Kidney capillary endothelial cell (primary cell): ENCODE measurements around the gene SYT11.
"Not testable (repeated sequence)": the region's sequence is repeated elsewhere in the genome, so short reads cannot be mapped to it uniquely, and the experiment has no call there.

Source experiments
- DNase-seq: peaks from one replicate; pipeline ENCODE4 v3.0.0-alpha.2; 2018; ENCODE audit warnings: low spot score

The SYT11 gene

DNA sequence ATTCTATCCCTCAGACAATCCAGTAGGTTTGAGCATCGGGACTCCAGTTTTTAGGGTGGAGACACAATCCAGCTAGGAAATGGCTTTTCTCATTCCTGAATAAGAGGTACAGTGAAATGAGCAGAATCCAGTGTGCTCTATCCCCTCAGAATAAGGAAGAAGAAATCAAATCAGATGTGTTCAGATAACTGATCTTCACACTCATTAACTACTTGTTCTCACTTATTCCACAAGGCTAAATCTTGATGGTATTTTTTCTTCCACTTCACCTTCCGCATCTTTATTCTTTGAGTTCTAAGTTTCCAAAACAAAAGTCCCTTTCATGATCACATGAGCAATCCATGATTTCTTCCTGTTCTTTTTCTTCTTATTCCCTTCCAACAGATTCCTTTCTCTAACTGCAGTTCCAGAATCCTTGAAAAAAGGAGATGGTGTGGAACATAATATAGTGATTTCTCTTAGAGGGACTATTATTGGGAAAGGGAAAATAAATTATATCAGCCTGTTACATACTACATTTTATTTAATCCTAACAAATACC is 1.7 kb downstream of the SYT11 start:
- DNase-seq: no peak

- DNase-seq: no peak
Measured at GRCh38 chr1:155861896-155862295, 2.5 kb downstream of the SYT11 start.

GRCh38 chr1:155864393-155864792 is 5.0 kb downstream of the SYT11 start:
- no peak for DNase-seq

- no peak for DNase-seq
Measured at GRCh38 chr1:155867766-155868165, 8.4 kb downstream of the SYT11 start.

DNA sequence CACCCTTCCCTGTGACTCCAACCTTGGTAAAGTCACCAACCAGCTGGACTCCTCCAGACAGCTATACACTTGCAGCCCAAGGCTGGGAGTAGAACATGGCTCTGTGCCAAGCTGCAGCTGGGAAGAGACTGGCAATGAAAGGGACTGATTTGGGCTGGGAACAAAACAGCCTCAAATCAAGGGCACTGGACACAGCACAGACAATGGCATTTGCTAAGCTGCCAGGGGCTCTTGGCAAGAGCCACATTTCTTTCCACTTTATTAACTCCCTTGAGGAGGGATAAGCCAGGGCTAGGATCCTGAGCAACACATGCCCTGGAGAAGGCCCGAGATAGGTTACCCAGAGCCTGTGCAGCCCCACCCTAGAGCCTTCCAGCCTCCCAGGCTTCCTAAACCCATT is 12.0 kb downstream of the SYT11 start:
- no peak for DNase-seq

DNA sequence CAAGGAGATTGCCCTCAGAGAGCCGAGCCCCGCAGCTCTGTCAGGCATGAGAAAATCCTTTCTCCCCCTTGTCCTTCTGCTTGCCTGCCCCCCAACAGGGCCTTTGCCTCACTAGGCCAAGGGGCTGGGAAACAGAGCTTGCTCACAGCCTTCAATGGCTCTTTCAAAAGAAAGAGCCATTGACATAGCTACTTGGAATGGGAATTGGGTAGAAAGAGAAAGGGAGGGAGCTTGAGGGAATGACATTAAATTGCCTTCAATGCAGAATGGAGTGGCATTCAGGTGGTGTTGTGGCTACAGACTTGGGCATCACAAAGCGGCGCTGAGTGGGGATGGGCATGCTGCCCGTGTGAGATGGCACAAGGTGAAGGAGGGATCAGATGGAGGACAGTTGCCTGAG is 13.2 kb downstream of the SYT11 start:
- no peak for DNase-seq

- DNase-seq: no peak
Measured at GRCh38 chr1:155873860-155874259, 14.5 kb downstream of the SYT11 start.

GRCh38 chr1:155877945-155878344 is 18.6 kb downstream of the SYT11 start:
- DNase-seq: no peak

- DNase-seq: no peak
Measured at GRCh38 chr1:155880251-155880650, 20.9 kb downstream of the SYT11 start.

GRCh38 chr1:155880950-155881349 is 21.6 kb downstream of the SYT11 start:
- DNase-seq: no peak

DNA sequence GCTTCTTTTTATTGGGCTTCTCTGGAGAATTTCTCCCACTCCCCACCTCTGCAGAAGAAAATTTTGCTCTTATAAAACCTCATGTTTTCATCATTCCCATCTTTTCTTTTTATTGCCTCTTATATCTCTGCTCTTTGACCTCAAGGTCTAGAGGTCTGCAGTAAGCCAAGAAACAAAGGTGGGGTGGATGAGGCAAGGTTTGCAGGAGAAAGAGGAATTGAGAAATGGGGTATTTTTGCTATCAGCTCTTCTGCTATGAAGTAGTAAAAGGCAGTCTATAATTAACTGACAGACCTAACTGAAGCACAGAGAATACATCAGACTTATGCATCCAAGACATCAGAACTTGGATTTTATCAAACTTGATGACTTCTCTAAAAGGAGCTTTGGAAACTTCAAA is 22.9 kb downstream of the SYT11 start:
- DNase-seq: no peak

DNA sequence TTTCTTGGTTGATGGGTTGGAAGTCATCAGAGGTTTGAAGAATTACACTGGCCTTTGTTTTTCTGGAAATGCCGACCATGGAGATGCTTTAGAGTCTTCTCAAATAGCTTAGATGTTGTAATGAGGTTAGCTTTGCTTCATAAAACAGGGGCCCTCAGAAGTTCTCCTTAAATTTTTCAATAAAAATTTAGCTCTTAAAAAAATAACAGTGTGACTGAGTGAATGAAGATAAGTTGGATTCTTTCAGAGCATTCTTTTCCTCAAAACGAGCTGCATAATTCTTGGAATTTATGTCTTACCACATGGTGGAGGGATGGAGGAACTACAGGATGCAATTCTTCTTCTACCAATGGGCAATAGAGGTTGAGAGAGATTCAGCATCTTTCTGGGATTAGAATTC is 23.4 kb downstream of the SYT11 start:
- no peak for DNase-seq

DNA sequence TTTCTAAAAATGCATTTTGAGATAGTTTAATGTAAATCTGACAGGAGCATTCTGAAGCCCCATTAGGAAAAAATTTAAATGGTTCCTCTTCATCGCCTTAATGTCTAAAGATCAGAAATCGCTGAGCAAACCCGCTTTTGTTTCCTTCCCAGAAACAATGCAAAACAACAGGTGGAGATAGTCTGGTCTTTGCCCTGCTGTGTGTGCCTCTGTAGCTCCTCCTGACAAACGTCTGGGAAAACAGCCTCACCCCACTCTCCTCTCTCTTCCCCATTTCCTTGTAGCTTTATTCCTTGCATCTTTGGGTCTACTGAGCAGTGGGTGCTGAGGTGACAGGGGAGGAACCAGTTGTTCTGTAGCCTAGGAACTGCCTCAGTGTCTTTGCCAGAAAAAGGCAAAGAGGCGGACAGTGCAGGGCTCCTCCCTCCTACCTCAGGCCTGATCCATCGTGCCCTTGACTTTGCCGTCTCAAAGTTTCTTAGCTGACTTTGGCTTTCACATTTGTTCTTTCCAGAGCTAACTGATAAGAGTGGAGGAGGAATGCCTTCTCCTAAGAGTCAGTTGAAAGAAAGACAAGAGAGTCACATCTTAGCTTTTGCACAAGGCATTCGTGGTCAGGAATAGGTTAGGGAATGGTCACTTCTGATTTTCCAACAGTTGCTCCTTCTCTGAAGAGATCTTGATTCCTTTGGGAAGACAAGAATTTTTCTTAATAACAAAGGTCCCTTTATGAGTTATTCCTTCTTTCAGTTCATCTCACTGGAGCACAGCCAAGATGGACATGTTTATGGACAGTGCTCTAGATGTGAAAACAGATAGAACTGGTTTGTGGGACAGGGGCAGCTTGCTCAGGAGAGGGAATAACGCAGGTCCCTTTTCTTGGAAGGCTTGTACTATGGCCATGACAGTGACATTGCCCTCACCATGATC is 24.9 kb downstream of the SYT11 start:
- no peak for DNase-seq

- DNase-seq: no peak
Measured at GRCh38 chr1:155884982-155885381, 25.6 kb downstream of the SYT11 start.

DNA sequence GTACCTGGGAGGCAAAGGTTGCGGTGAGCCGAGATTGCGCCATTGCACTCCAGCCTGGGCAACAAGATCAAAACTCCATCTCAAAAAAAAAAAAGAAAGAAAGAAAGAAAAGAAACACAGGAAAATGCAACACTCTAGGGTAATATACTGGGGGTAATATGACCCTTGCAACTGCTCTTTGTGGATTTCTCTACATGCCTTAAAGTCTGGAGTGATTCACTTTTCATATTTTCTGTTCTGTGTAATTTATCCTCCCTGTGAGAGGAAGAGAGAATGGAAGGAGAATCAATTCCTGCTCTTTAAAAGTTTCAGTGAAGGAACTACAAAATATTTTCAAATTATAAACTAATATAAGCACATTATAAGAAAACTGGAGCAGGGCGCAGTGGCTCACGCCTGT is 29.1 kb downstream of the SYT11 start:
- DNase-seq: no peak

GRCh38 chr1:155889566-155889965 is 30.2 kb downstream of the SYT11 start:
- DNase-seq: no peak

DNA sequence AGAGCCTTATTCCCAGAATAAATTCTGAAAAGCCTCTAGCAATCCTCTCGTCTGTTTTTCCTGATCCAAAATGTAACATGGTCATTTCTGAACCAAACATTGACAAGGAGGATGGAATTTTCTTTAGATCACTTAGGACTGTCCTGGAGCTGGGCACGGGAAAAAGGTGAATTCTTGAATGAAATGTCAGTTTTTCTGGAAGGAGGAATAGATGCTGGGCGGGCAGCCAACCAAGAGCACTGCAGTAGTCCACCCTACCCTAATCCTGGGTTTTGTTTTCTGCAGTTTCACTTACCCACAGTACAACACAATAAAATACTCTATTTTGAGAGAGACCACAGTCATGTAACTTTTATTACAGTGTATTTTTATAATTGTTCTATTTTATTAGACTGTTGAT is 30.9 kb downstream of the SYT11 start:
- DNase-seq: no peak

DNA sequence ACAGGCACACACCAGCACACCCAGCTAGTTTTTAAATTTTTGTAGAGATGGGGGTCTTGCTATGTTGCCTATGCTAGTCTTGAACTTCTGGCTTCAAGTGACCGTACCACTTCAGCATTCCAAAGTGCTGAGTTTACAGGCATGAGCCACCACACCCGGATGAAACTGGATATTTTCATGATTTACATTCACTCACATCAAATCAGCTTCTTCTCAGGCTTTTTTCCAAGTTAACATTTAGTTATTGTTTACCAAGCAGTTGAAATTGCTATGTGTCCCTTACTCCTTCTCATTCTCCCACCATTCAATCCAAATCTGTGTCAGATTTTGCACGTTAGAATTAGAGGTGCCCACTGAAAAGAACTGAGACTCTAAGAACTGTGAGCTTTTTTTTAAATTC is 33.4 kb downstream of the SYT11 start:
- peak; percentile 75 for DNase-seq

DNA sequence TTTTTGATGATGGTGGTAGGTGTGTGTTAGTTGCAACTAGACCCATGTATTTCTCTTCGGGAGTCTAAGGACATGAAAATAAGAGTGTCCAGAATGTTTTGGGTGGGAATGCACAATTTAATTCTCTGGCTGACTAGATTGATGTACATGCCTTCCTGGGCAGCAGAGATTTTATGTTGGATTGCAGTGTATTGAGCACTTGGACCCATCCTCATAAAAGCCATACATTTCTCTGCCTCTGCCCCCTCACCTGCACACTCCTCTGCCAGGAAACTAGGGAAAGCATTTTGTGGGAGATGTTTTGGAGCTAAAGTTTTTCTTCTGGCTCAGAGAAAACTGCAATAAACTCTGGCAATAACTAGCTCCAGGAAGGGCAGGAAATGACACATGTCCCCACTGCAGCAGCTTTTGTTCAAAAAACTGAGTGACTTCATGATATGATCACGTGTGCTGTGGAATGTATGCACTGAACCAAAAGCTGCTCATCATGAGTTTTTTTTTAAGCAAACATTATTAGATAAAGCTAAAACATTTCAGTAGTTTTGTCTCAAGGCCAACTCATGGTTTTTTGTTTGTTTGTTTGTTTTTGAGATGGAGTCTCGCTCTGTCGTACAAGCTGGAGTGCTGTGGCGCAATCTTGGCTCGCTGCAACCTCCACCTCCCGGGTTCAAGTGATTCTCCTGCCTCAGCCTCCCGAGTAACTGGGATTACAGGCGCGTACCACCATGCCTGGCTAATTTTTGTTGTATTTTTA is 34.2 kb downstream of the SYT11 start:
- peak; percentile 93 for DNase-seq

GRCh38 chr1:155895617-155896016 is 36.2 kb downstream of the SYT11 start:
- DNase-seq: not testable (repeated sequence)

DNA sequence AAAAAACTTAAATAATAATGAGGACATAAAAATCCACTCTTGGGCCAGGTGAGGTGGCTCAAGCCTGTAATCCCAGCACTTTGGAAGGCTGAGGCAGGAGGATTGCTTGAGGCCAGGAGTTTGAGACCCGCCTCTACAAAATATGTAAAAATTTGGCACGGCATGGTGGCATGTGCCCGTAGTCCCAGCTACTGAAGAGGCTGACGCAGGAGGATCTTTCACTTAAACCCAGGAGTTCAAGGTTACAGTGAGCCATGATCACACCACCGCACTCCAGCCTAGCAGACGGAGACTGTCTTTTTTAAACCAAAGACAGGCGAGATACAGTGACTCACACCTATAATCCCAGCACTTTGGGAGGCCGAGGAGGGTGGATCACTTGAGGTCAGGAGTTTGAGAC is 37.1 kb downstream of the SYT11 start:
- DNase-seq: not testable (repeated sequence)

DNA sequence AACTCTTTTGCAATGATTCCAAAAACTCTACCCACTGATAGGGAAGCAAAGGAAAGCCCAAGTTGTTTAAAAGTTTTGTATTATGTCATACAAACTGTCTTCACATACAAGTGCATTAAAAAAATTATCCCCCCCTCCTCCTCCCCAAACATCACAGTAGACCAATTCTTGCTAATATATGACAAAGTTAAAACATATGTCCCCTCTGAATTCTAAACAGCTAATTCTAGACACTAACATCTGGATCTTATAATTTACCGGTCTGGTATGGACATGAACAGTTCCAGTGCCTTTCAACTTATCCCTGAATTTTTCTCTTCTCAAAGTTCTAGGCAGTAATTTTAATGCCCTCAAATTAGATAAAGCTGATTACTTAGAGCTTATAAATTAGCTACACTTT is 38.4 kb downstream of the SYT11 start:
- no peak for DNase-seq

DNA sequence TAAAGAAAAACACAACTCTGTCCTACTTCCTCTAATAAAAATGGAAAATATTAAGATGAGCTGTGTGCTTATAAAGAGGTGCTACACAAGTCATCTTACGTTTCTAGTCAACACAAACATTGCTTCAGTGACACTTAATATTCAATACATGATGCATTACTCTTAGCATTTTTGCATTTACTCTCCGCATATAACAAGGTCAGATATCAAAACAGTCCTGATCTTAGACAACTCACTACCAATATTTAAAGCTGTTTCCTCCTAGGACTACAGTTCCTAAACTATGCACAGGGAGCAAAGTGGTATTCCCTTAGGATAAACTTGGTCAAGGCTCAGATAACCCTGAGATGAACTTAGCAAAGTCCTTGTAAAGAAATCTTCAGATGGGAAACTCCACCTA is 39.5 kb downstream of the SYT11 start:
- DNase-seq: no peak
